NCI-H226 (cell line): ENCODE results near the gene USP4.
"Not testable (repeated sequence)": the region's sequence is repeated elsewhere in the genome, so short reads cannot be mapped to it uniquely, and the experiment has no call there.

ENCODE experiments used
- DNase-seq: peaks from one replicate; pipeline ENCODE4 v3.0.0-alpha.2; 2015

USP4 gene

GRCh38 chr3:49349348-49350114 lies 9.7 kb upstream of the USP4 start:
- peak; percentile 58 for DNase-seq

- not testable (repeated sequence) for DNase-seq
Measured at GRCh38 chr3:49348361-49348760, 8.5 kb upstream of the USP4 start.

GRCh38 chr3:49346797-49347251 lies 7.0 kb upstream of the USP4 start:
- DNase-seq = peak; percentile 83

GRCh38 chr3:49343163-49343562 lies 3.3 kb upstream of the USP4 start:
- no peak for DNase-seq

DNA sequence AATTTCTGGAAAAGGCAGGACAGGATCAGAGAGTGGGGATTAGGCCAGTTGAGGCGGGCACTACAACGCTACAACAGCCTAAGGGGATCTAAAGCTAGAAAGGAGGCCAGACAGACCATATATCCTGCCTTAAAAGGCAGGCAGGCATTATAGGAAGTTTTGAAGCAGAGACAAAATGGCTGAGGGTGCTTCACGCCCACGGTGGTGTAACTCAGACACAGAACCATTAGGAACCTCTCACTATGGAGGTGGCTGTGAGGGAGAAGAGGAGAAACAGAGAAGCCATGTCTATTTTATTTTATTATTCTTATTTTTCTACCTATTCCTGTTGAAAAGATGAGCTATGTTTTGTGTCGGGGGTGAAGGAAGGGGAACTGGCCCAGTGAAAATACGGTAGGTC lies 2.1 kb upstream of the USP4 start:
- DNase-seq = no peak

- no peak for DNase-seq
Measured at GRCh38 chr3:49339581-49339940, 292 bp downstream of the USP4 start.

DNA sequence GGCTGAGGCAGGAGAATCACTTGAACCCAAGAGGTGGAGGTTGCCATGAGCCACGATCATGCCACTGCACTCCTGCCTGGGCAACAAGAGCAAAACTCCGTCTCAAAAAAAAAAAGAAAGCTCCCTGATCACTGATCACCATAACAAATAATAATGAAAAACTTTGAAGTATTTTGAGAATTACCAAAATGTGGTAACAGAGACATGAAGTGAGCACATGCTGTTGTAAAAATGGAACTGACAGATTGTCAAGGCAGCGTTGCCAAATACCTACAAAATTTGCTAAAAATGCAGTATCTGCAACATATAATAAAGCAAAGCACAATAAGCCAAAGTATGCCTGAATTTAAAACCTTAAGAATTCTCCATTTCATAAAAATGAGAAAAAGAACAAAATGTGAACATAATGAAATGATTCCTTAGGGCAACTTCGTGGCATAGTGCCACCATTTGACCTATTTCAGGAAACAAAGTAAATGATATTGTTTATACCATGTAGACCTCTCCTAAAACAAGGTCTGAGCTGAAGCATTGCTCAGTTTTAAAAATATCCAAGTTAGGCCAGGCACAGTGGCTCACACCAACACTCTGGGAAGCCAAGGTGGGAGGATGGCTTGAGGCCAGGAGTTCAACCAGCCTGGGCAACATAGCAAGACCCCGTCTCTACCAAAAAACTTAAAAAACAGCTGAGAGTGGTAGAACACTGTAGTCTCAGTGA lies 5.8 kb downstream of the USP4 start:
- DNase-seq = no peak

DNA sequence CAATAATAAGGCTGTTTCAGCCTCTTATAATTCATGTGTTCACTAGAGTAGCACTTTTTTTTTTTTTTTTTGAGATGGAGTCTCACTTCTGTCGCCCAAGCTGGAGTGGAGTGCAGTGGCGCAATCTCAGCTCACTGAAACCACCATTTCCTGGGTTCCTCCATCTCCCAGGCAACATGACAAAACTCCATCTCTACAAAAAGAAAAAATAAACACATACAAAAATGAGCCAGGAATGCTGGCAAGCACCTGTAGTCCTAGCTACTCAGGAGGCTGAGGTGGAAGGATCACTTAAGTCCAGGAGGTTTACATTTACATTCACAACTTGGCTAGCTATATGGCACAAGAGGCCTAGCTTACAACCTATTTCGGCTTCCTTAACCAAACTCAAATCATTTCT lies 6.8 kb downstream of the USP4 start:
- DNase-seq = peak; percentile 49

DNA sequence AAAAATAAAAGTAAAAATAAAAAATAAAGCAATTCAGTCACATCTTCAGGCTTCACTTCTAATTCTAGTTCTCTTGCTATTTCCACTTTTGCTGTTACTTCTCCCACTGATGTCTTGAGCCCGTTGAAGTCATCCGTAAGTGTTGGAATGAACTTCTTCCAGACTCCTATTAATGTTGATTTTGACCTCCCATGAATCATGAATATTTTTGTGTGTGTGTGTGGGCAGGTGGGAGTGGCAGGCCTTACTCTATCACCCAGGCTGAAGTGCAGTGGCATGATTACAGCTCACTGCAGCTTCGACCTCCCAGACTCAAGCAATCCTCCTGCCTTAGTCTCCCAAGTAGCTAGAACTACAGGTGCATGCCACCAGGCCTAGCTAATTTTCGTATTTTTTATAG lies 10.7 kb downstream of the USP4 start:
- peak; percentile 22 for DNase-seq

GRCh38 chr3:49328350-49328749 lies 11.5 kb downstream of the USP4 start:
- not testable (repeated sequence) for DNase-seq

- no peak for DNase-seq
Measured at GRCh38 chr3:49327485-49327884, 12.4 kb downstream of the USP4 start.

GRCh38 chr3:49324768-49325167 lies 15.1 kb downstream of the USP4 start:
- no peak for DNase-seq

- DNase-seq = no peak
Measured at GRCh38 chr3:49316696-49317457, 23.0 kb downstream of the USP4 start.

DNA sequence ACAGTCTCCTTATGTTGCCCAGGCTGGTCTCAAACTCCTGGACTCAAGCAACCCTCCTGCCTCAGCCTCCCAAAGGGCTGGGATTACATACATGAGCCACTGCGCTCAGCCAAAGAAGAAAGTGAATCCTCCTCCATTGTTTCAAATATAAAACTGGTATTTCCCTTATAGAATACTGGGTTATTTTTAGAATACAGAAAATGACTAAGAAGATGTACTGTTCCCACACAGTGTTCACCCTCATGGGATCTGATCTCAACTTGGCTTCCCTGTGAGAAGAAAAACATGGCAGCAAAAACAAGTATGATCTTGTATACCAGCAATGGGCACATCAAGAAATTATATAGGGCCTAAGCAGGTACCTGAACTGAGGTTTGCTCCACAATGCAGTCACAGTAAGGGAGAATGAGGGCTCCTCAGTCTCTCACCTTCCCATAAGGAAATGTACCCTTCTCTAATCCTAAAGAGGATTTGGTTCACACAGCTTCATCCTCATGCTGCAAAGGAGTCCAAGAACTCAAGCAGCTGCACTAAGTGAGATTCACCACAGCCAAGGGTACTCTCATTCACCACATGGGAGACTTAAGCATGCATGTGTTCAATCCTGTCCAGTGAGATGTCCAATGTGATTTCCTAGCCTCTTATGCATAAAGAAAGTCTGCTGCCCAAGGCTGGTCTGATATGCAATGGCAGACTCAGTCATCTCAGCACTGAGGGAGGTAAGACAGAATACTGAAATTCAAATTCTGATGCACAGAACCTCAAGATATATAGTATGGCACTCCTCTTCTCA lies 25.8 kb downstream of the USP4 start:
- DNase-seq = no peak

GRCh38 chr3:49311283-49311682 lies 28.6 kb downstream of the USP4 start:
- DNase-seq = no peak

- DNase-seq = no peak
Measured at GRCh38 chr3:49310677-49311076, 29.2 kb downstream of the USP4 start.

DNA sequence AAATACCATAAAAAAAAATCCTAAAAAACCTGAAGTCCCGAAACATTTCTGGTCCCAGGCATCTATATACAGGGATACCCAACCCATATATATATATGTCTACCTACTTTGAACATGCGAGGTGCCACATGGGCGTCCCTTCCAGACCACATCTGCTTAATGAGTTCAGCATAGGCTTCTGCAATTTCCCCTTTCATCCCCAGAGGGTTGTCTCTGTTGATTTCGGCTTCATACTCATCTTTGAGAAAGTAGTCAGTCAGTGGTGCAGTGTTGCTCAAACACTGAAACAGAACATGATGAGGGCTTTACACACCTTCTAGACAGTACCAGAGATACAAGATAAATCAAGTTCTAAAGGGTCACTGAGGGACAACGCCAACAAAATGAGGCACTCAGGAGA lies 34.2 kb downstream of the USP4 start:
- no peak for DNase-seq

DNA sequence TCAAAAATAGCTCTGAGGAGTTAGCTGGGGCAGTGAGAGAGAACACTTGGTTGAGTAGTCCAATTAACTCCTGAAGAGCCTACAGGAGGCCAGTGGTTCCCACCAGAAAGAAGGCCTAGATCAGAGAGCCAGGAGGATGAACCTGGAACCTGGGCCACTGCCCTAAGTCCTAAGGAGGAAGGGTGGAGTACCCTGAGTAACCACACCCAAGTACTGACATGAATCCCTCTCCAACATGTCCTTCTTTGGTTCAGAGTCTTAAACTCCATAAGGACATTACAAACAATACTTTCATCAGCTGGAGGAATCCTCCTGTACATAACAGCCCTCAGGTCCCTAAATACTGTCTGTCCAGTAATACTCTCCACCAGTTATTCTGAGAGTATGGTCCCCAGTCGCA lies 37.2 kb downstream of the USP4 start:
- DNase-seq = no peak

GRCh38 chr3:49300595-49300994 lies 39.3 kb downstream of the USP4 start:
- DNase-seq = no peak

DNA sequence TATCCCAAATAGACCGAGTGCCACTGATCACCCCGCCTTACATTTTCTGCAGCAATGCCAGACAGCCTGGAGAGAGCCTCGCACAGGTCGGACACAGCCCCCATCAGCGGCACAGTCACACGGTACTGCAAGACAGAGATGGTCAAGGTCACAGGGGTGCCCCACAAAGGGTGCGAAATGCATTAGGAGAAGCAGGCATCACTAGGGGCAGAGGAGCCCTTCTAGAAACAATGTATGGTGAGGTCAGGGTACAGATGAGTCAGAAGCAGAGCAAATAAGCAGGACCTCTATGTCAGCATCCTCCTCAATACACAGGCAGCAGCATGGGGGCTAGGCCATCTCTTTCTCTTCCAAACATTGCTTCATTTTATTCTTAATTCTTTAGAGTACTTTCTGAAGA lies 41.3 kb downstream of the USP4 start:
- DNase-seq = no peak

GRCh38 chr3:49296781-49297411 lies 43.0 kb downstream of the USP4 start:
- DNase-seq = no peak

- no peak for DNase-seq
Measured at GRCh38 chr3:49295489-49296058, 44.3 kb downstream of the USP4 start.
